Ishikawa (cell line): Measurements from ENCODE around the gene EYS.

ENCODE experiments used
- CEBPB ChIP-seq: IDR thresholded peaks from 2 replicates; pipeline ENCODE4 v1.6.1; 2012
- EGR1 ChIP-seq: IDR thresholded peaks from 2 replicates; pipeline ENCODE4 v1.6.1; 2012
- FOXM1 ChIP-seq: IDR thresholded peaks from 2 replicates; pipeline ENCODE4 v1.6.1; 2012; ENCODE audit warnings: low read depth, borderline replicate concordance
- MAX ChIP-seq: IDR thresholded peaks from 2 replicates; pipeline ENCODE4 v1.6.1; 2012
- NFIC ChIP-seq: IDR thresholded peaks from 2 replicates; pipeline ENCODE4 v1.6.1; 2012
- RAD21 ChIP-seq: IDR thresholded peaks from 2 replicates; pipeline ENCODE4 v1.6.1; 2012; ENCODE audit warnings: low read depth
- REST ChIP-seq: IDR thresholded peaks from 2 replicates; pipeline ENCODE4 v1.6.1; 2012; ENCODE audit warnings: low read depth, mild to moderate bottlenecking
- TCF12 ChIP-seq: IDR thresholded peaks from 2 replicates; pipeline ENCODE4 v1.6.1; 2012; ENCODE audit warnings: low read depth
- YY1 ChIP-seq: IDR thresholded peaks from 2 replicates; pipeline ENCODE4 v1.6.1; 2012; ENCODE audit warnings: low read depth
- ZBTB7A ChIP-seq: IDR thresholded peaks from 2 replicates; pipeline ENCODE4 v1.6.1; 2012; ENCODE audit warnings: low read depth
- TF ChIP-seq, protein P1 (sequence below): IDR thresholded peaks from 2 replicates; pipeline ENCODE4 v1.6.1; 2012

GRCh38 chr6:65449926-65450325 lies 257.1 kb downstream of the EYS start:
- TF ChIP-seq RAD21 (no peak), ZBTB7A (no peak), NFIC (no peak), TCF12 (no peak), EGR1 (no peak), FOXM1 (no peak), REST (no peak), MAX (no peak), YY1 (no peak), CEBPB (no peak)
- TF ChIP-seq, protein P1, sequence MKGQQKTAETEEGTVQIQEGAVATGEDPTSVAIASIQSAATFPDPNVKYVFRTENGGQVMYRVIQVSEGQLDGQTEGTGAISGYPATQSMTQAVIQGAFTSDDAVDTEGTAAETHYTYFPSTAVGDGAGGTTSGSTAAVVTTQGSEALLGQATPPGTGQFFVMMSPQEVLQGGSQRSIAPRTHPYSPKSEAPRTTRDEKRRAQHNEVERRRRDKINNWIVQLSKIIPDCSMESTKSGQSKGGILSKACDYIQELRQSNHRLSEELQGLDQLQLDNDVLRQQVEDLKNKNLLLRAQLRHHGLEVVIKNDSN, result no peak
